SU-DHL-6 (cell line): ENCODE data around the gene RNGTT.

ENCODE experiments used
- H2AFZ ChIP-seq: fragments of 200-600 bp; sonication (generic); 2 replicates; pipeline ENCODE4 v1.6.1; 2014; ENCODE audit warnings: low read depth, mild to moderate bottlenecking, moderate library complexity, mixed read lengths, antibody characterized with exemption, low read length; ENCODE audit not compliant: severe bottlenecking
- H3F3A ChIP-seq: fragments of 200-600 bp; shearing (Covaris generic); 2 replicates; pipeline ENCODE4 v1.6.0; 2016; ENCODE audit warnings: antibody characterized with exemption, mild to moderate bottlenecking; ENCODE audit not compliant: insufficient read depth
- H3K27ac ChIP-seq: fragments of 200-600 bp; sonication (generic); 2 replicates; pipeline ENCODE4 v1.5.1; 2016; ENCODE audit warnings: low read depth, mild to moderate bottlenecking, low read length, moderate library complexity, mixed read lengths
- H3K27me3 ChIP-seq: fragments of 200-600 bp; sonication (generic), shearing (Covaris generic); 2 replicates; pipeline ENCODE4 v1.6.0; 2014; ENCODE audit warnings: mild to moderate bottlenecking, low read length
- H3K36me3 ChIP-seq: fragments of 200-600 bp; sonication (generic); 2 replicates; pipeline ENCODE4 v1.6.1; 2014; ENCODE audit warnings: mild to moderate bottlenecking, low read length, mixed read lengths
- H3K4me2 ChIP-seq: fragments of 300-600, 200-600 bp; shearing (Covaris generic), sonication (generic); 2 replicates; pipeline ENCODE4 v1.6.0; 2014; ENCODE audit warnings: low read length, low read depth, mild to moderate bottlenecking; ENCODE audit not compliant: poor library complexity, severe bottlenecking
- H3K4me3 ChIP-seq: fragments of 200-600 bp; sonication (generic); 2 replicates; pipeline ENCODE4 v1.5.1; 2014; ENCODE audit warnings: antibody characterized with exemption, low read length, mild to moderate bottlenecking, mixed read lengths; ENCODE audit not compliant: insufficient read depth, poor library complexity, severe bottlenecking
- H3K79me2 ChIP-seq: fragments of 200-600 bp; sonication (generic); 2 replicates; pipeline ENCODE4 v1.6.1; 2014; ENCODE audit warnings: mild to moderate bottlenecking, low read length, moderate library complexity; ENCODE audit not compliant: insufficient read depth
- H3K9ac ChIP-seq: fragments of 200-600 bp; sonication (generic); 2 replicates; pipeline ENCODE4 v1.7.0; 2014; ENCODE audit warnings: mild to moderate bottlenecking, low read length
- H3K9me2 ChIP-seq: fragments of 200-600 bp; sonication (generic); replicated peaks from 2 replicates; pipeline ENCODE4 v1.6.1; 2014; ENCODE audit warnings: low read length; ENCODE audit not compliant: insufficient read depth
- H3K9me3 ChIP-seq: fragments of 200-600 bp; sonication (generic); 2 replicates; pipeline ENCODE4 v1.6.1; 2014; ENCODE audit warnings: low read length, mixed read lengths; ENCODE audit not compliant: insufficient read depth
- H4K20me1 ChIP-seq: fragments of 200-600 bp; sonication (generic); 2 replicates; pipeline ENCODE4 v1.6.1; 2014; ENCODE audit warnings: low read depth, mild to moderate bottlenecking, antibody characterized with exemption, low read length, moderate library complexity, mixed read lengths
- EZH2phosphoT487 ChIP-seq: fragments of 200-600 bp; sonication (generic), shearing (Covaris generic); conservative IDR thresholded peaks from 2 replicates; pipeline ENCODE4 v1.6.1; 2018; ENCODE audit warnings: mild to moderate bottlenecking, antibody characterized with exemption, low read length, moderate library complexity, mixed read lengths
- TF ChIP-seq, protein P1 (sequence below): fragments of 200-600 bp; sonication (generic); IDR thresholded peaks from one replicate; pipeline ENCODE4 v1.5.1; 2017; ENCODE audit warnings: antibody characterized with exemption, mild to moderate bottlenecking, low read length, moderate library complexity; ENCODE audit not compliant: insufficient read depth, poor library complexity, severe bottlenecking

Gene RNGTT

DNA sequence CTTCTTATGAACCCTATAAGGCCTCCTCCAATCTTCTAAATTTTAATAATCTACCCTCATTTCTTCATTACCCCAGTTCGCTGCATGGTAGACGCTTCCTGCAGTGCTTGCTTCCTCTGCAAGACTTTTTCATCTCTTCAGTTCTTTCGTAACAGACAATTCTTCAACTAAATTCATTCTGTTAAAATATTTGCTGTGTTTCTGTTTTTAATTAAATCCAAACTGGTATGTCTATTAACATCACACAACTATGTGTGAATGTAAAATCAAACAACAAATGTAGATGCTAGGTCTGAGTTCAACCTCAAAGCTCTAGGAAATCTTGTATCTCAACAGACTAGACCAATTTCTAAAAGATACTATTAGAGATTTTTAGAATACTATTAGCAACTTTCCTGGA lies 199.3 kb downstream of the RNGTT start:
- H3K9me2 ChIP-seq, result no peaks in the 10 kb centered on the region
- TF ChIP-seq EZH2phosphoT487, result no peak
- TF ChIP-seq, protein P1, sequence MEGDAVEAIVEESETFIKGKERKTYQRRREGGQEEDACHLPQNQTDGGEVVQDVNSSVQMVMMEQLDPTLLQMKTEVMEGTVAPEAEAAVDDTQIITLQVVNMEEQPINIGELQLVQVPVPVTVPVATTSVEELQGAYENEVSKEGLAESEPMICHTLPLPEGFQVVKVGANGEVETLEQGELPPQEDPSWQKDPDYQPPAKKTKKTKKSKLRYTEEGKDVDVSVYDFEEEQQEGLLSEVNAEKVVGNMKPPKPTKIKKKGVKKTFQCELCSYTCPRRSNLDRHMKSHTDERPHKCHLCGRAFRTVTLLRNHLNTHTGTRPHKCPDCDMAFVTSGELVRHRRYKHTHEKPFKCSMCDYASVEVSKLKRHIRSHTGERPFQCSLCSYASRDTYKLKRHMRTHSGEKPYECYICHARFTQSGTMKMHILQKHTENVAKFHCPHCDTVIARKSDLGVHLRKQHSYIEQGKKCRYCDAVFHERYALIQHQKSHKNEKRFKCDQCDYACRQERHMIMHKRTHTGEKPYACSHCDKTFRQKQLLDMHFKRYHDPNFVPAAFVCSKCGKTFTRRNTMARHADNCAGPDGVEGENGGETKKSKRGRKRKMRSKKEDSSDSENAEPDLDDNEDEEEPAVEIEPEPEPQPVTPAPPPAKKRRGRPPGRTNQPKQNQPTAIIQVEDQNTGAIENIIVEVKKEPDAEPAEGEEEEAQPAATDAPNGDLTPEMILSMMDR, result no peak
- H3K36me3 ChIP-seq, result peaks cover 10% of the 10 kb centered on the region; the same call in 1 of the 2 replicates

DNA sequence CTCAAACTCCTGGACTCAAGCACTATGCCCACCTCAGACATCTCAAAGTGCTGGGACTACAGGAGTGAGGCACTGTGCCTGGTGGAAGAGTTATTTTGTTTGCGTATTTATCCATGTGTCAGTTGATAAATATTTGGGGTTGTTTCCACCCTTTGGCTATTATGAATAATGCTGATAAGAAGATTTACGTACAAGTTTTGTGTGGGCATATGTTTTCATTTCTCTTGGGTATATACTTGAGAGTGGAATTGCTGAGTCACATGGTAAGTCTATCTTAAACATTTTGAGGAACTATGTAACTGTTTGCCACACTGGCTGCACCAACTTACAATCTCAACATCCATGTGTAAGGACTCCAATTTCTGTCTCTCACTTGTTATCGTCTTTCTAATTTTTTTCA lies 200.3 kb downstream of the RNGTT start:
- Histone ChIP-seq H3K27ac (peak overlapping the region; percentile 99), H3K9me2 (no peaks in the 10 kb centered on the region), H3F3A (peaks cover 94% of the 10 kb centered on the region), H3K4me3 (no peak overlapping the region), H3K4me2 (peak overlapping the region; percentile 99), H3K27me3 (no peaks in the 10 kb centered on the region), H3K9me3 (no peaks in the 10 kb centered on the region), H3K9ac (peak overlapping the region; percentile 80), H3K36me3 (peaks cover 11% of the 10 kb centered on the region; the same call in 1 of the 2 replicates), H4K20me1 (no peaks in the 10 kb centered on the region), H3K79me2 (peaks cover 62% of the 10 kb centered on the region), H2AFZ (no peak overlapping the region)
- TF ChIP-seq EZH2phosphoT487, result no peak
- TF ChIP-seq, protein P1, result no peak

More for the DNA sequence above, 199.3 kb downstream of the RNGTT start:
- Histone ChIP-seq H3K27me3 (no peaks in the 10 kb centered on the region), H3K79me2 (peaks cover 58% of the 10 kb centered on the region), H4K20me1 (no peaks in the 10 kb centered on the region), H3K4me2 (peak overlapping the region; percentile 99), H3K9ac (peak overlapping the region; percentile 80), H3F3A (peaks cover 91% of the 10 kb centered on the region), H3K27ac (peak overlapping the region; percentile 99), H3K4me3 (no peak overlapping the region), H3K9me3 (no peaks in the 10 kb centered on the region), H2AFZ (no peak overlapping the region)

- H3K9ac ChIP-seq, result peak overlapping the region; percentile 80
- peak overlapping the region; percentile 99 for H3K4me2 ChIP-seq
- H3K4me3 ChIP-seq, result peak overlapping the region; percentile 86
- TF ChIP-seq, protein P1, result peak; percentile 57
- no peak for TF ChIP-seq EZH2phosphoT487
- H4K20me1 ChIP-seq, result no peaks in the 10 kb centered on the region
- peaks cover 64% of the 10 kb centered on the region for H3K79me2 ChIP-seq
- H3K27me3 ChIP-seq, result no peaks in the 10 kb centered on the region
- H2AFZ ChIP-seq, result no peak overlapping the region
- no peaks in the 10 kb centered on the region for H3K9me2 ChIP-seq
- H3K27ac ChIP-seq, result peak overlapping the region; percentile 99
- H3K9me3 ChIP-seq, result no peaks in the 10 kb centered on the region
- peaks cover 17% of the 10 kb centered on the region for H3K36me3 ChIP-seq
- H3F3A ChIP-seq, result peaks cover 89% of the 10 kb centered on the region
Measured at GRCh38 chr6:88761237-88762031, 202.0 kb downstream of the RNGTT start.
